HepG2 (cell line): Measurements from ENCODE around the gene SDC1. TPM values are rescaled to one million over a fixed set of nuclear protein-coding genes. Genes with fewer than 3 reads are reported as not detected.

Experiments
- ATAC-seq: fragments of 200-7000 bp; cut with Tn5 transposase; 3 replicates; pipeline ENCODE4 v1.9.1; 2020; ENCODE audit warnings: mild to moderate bottlenecking, moderate library complexity
- BruUV-seq: library from RNA; stranded (reverse); fragments of 400-500 nt; replicated peaks from 2 replicates; lab custom pipeline; 2021; lab: Mats Ljungman, UMichigan
- CTCF ChIA-PET: fragments of 300-600 bp; formaldehyde crosslinking; extraction: SDS; loops from one replicate; lab custom pipeline; 2021; ENCODE audit warnings: low total read pairs, inconsistent platforms, low intra/inter-chr PET ratio; lab: Yijun Ruan, JAX
- POLR2A ChIA-PET: fragments of 350-600 bp; sonication (Branson Sonifier 250); formaldehyde crosslinking; loops from one replicate; lab custom pipeline; 2020; ENCODE audit warnings: antibody characterized with exemption, inconsistent platforms; lab: Yijun Ruan, JAX
- DNase-seq: peaks from one replicate; pipeline ENCODE4 v3.0.0-alpha.2; 2015; ENCODE audit warnings: low spot score
- FAIRE-seq: peaks from 3 replicates; lab custom pipeline; 2011; peaks lifted over from hg19 to GRCh38; lab: Jason Lieb, UNC
- H2AFZ ChIP-seq: one replicate; pipeline ENCODE4 v1.6.1; 2011; ENCODE audit warnings: low read length, inconsistent platforms
- H3K27ac ChIP-seq: fragments of 300-600 bp; 3 replicates; pipeline ENCODE4 v1.8.0; 2011; ENCODE audit warnings: mixed run types, mild to moderate bottlenecking, mixed read lengths, low read length, inconsistent platforms; ENCODE audit not compliant: insufficient read depth; ENCODE audit errors: extremely low read length
- H3K27me3 ChIP-seq, 2 experiments: fragments of 200-600 bp in 1 of 2; 2 replicates in 1 of 2; 3 replicates in 1 of 2; pipeline versions ENCODE4 v1.6.0 to v1.8.0; 2011; ENCODE audit warnings: low read length in 2 of 2, mild to moderate bottlenecking in 2 of 2, moderate library complexity in 2 of 2, inconsistent platforms in 1 of 2; ENCODE audit not compliant: insufficient read depth in 2 of 2, control insufficient read depth in 1 of 2
- H3K36me3 ChIP-seq, 2 experiments: fragments of 200-600 bp in 1 of 2; replicated peaks in 1 of 2; 2 replicates in 1 of 2; 3 replicates in 1 of 2; pipeline versions ENCODE4 v1.5.1 to v1.8.0; 2011; ENCODE audit warnings: low read length in 2 of 2, inconsistent platforms in 1 of 2; ENCODE audit not compliant: insufficient read depth in 2 of 2, control insufficient read depth in 1 of 2
- H3K4me1 ChIP-seq: 2 replicates; pipeline ENCODE4 v1.5.1; 2012; ENCODE audit warnings: low read length, inconsistent platforms; ENCODE audit not compliant: insufficient read depth
- H3K4me2 ChIP-seq: 2 replicates; pipeline ENCODE4 v1.6.0; 2011; ENCODE audit warnings: low read depth, low read length, inconsistent platforms
- H3K4me3 ChIP-seq, 3 experiments: fragments of 200-600 bp in 1 of 3; sonication (generic), shearing (Covaris generic) in 1 of 3; replicated peaks in 1 of 3; 2 replicates each; pipeline ENCODE4 v1.5.1; 2011 to 2016; ENCODE audit warnings: low read length in 3 of 3, inconsistent platforms in 2 of 3, low read depth in 2 of 3, mild to moderate bottlenecking in 2 of 3, control low read depth in 1 of 3, mixed read lengths in 1 of 3; ENCODE audit not compliant: insufficient read depth in 1 of 3
- H3K79me2 ChIP-seq: one replicate; pipeline ENCODE4 v1.6.1; 2011; ENCODE audit warnings: low read length, inconsistent platforms; ENCODE audit not compliant: insufficient read depth
- H3K9ac ChIP-seq: 2 replicates; pipeline ENCODE4 v1.6.0; 2011; ENCODE audit warnings: mild to moderate bottlenecking, low read depth, low read length, inconsistent platforms; ENCODE audit not compliant: insufficient read depth
- H3K9me3 ChIP-seq: 2 replicates; pipeline ENCODE4 v1.5.1; 2012; ENCODE audit warnings: mild to moderate bottlenecking, low read length
- H4K20me1 ChIP-seq: 2 replicates; pipeline ENCODE4 v1.6.0; 2011; ENCODE audit warnings: inconsistent platforms, mild to moderate bottlenecking, low read length, moderate library complexity; ENCODE audit not compliant: insufficient read depth
- DMAP1 ChIP-seq: IDR thresholded peaks from 2 replicates; pipeline ENCODE4 v1.6.1; 2016
- GATA4 ChIP-seq: sonication (generic); IDR thresholded peaks from 2 replicates; pipeline ENCODE4 v1.6.1; 2016; ENCODE audit warnings: antibody characterized with exemption, low read depth, borderline replicate concordance
- LCORL ChIP-seq, 2 experiments: fragments of 450-650 bp in 1 of 2; sonication (generic) in 1 of 2; formaldehyde crosslinking in 1 of 2; IDR thresholded peaks; 2 replicates each; pipeline versions ENCODE4 v1.5.0 to v1.6.1; 2017 to 2020; ENCODE audit warnings: antibody characterized with exemption in 1 of 2, missing genetic modification reagents in 1 of 2
- SIX4 ChIP-seq: sonication (generic); formaldehyde crosslinking; IDR thresholded peaks from 2 replicates; pipeline ENCODE4 v1.4.0; 2020; ENCODE audit warnings: missing genetic modification reagents
- THAP9 ChIP-seq: sonication (generic); formaldehyde crosslinking; IDR thresholded peaks from 2 replicates; pipeline ENCODE4; 2020; ENCODE audit warnings: missing genetic modification reagents, mild to moderate bottlenecking, borderline replicate concordance
- TRIM24 ChIP-seq: sonication (generic); formaldehyde crosslinking; IDR thresholded peaks from 2 replicates; pipeline ENCODE4 v1.8.0; 2022; ENCODE audit warnings: mild to moderate bottlenecking, missing genetic modification reagents
- ZBTB3 ChIP-seq: sonication (generic); formaldehyde crosslinking; IDR thresholded peaks from 2 replicates; pipeline ENCODE4 v1.4.0; 2020; ENCODE audit warnings: low read depth, mild to moderate bottlenecking, moderate library complexity, missing genetic modification reagents, borderline replicate concordance
- ZNF563 ChIP-seq: sonication (generic); formaldehyde crosslinking; IDR thresholded peaks from 2 replicates; pipeline ENCODE4 v1.8.0; 2022; ENCODE audit warnings: mild to moderate bottlenecking, moderate library complexity, missing genetic modification reagents
- ZNF605 ChIP-seq: sonication (generic); formaldehyde crosslinking; IDR thresholded peaks from 2 replicates; pipeline ENCODE4 v1.8.0; 2022; ENCODE audit warnings: mild to moderate bottlenecking, missing genetic modification reagents
- WGBS: methylation state at CpG from one replicate; pipeline ENCODE4 v1.1.6; 2017; ENCODE audit warnings: low lambda C conversion rate; 5-methylcytosine and 5-hydroxymethylcytosine counted together
- in situ Hi-C: cut with HindIII; loops from 2 replicates; pipeline ENCODE4 v1.10.0; 2017; ENCODE audit warnings: low pct_unique_long_range_greater_than_20kb; ENCODE audit not compliant: extremely low pct_ligation_motif_present
- intact Hi-C: fragments of 100-400 bp; cut with micrococcal nuclease; formaldehyde crosslinking; loops from one replicate; pipeline ENCODE4 v1.10.0; 2022; ENCODE audit not compliant: unreplicated experiment
- polyA plus RNA-seq, 8 experiments: library from polyadenylated mRNA; depleted of rRNA in 3 of 8; stranded (reverse) in 7 of 8; unstranded in 1 of 8; fragments of >200 nt; fragmentation: Illumina TruSeq in 4 of 8; extraction: Trizol in 4 of 8; gene quantifications; 2 replicates each; pipeline versions ENCODE4 v1.2.1 to v1.2.3, GENCODE V29; 2011 to 2016; ENCODE audit warnings: low read depth in 4 of 8, missing spikeins in 1 of 8, mixed read lengths in 1 of 8; ENCODE audit not compliant: insufficient read depth in 1 of 8
- total RNA-seq, 5 experiments: library from RNA; depleted of rRNA; stranded (reverse); fragments of >200 nt; fragmentation: Illumina TruSeq; extraction: Trizol; gene quantifications; 2 replicates each; pipeline ENCODE4 v1.2.3, GENCODE V29; 2016; ENCODE audit warnings: low read depth in 1 of 5
- TF ChIP-seq, protein P1 (sequence below): IDR thresholded peaks from 2 replicates; pipeline ENCODE4 v1.6.1; 2016; ENCODE audit warnings: low read depth

The SDC1 gene
- total and polyA plus RNA-seq, 2 of the 13 experiments (the other 11 are each of a cell fraction or from before 2014, with no cell fraction given): 108 to 119 TPM

GRCh38 chr2:20198001-20198400 is 26.9 kb downstream of the SDC1 start:
- H3K4me1 ChIP-seq: peaks cover 63% of the 10 kb centered on the region
- ChIA-PET CTCF (no interaction called here), POLR2A (no interaction called here)
- no peak for TF ChIP-seq DMAP1 (CRISPR knock-in tag)
- TF ChIP-seq GATA4: no peak
- TF ChIP-seq LCORL (IDR thresholded peaks at IDR 0.05): no peak
- no peak for TF ChIP-seq LCORL (CRISPR knock-in tag; IDR thresholded peaks at IDR 0.05)
- TF ChIP-seq, protein P1, sequence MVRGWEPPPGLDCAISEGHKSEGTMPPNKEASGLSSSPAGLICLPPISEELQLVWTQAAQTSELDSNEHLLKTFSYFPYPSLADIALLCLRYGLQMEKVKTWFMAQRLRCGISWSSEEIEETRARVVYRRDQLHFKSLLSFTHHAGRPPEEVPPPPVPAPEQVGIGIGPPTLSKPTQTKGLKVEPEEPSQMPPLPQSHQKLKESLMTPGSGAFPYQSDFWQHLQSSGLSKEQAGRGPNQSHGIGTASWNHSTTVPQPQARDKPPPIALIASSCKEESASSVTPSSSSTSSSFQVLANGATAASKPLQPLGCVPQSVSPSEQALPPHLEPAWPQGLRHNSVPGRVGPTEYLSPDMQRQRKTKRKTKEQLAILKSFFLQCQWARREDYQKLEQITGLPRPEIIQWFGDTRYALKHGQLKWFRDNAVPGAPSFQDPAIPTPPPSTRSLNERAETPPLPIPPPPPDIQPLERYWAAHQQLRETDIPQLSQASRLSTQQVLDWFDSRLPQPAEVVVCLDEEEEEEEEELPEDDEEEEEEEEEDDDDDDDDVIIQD (CRISPR knock-in tag): no peak
- TF ChIP-seq ZBTB3 (CRISPR knock-in tag): no peak
- no peak for TF ChIP-seq ZNF563
- no peak for TF ChIP-seq ZNF605
- no peak for TF ChIP-seq SIX4 (CRISPR knock-in tag)
- TF ChIP-seq TRIM24 (CRISPR knock-in tag): no peak
- TF ChIP-seq THAP9: no peak
- H3K27me3 ChIP-seq: no peaks in the 10 kb centered on the region
- H3K4me3 ChIP-seq: no peak overlapping the region
- WGBS: 70% methylated on average over 9 of the region's 9 CpGs
- in situ Hi-C loops: no loop called here
- peaks cover 11 to 13% of the 10 kb centered on the region in 2 experiments for H3K36me3 ChIP-seq
- no peaks in the 10 kb centered on the region for H3K9me3 ChIP-seq
- FAIRE-seq (no peak), ATAC-seq (no peak), DNase-seq (no peak)
- H2AFZ ChIP-seq: no peak overlapping the region
- no TSS peak for BruUV-seq
- no peak overlapping the region for H3K27ac ChIP-seq
- no peaks in the 10 kb centered on the region for H3K79me2 ChIP-seq
- no peak overlapping the region for H3K9ac ChIP-seq
- intact Hi-C loops: no loop called here
- no peaks in the 10 kb centered on the region for H4K20me1 ChIP-seq
- no peak overlapping the region for H3K4me2 ChIP-seq
